ENCODE data around the gene MTARC1.

The MTARC1 gene

DNA sequence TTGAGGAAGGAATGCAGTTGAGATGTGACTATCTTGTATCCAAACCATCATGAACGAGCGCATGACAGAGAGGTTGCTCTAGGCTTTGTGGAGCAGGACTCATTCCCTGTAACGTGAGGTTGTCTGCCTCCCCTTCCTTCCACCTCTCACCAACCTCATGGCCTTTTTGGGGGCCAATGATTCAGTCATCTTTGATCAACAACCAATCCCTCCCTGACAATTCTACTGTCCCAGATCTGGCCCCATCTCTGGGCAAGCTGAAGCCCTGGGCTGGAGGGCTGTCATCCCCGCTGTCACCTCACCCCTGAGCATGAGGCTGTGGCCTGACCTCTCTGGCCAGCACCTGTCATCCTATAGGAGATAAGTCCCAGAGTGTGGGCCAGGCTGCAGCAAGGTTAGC lies 19.7 kb downstream of the MTARC1 start:
- DNase-seq (ENCODE audit: low read depth), result no peak

DNA sequence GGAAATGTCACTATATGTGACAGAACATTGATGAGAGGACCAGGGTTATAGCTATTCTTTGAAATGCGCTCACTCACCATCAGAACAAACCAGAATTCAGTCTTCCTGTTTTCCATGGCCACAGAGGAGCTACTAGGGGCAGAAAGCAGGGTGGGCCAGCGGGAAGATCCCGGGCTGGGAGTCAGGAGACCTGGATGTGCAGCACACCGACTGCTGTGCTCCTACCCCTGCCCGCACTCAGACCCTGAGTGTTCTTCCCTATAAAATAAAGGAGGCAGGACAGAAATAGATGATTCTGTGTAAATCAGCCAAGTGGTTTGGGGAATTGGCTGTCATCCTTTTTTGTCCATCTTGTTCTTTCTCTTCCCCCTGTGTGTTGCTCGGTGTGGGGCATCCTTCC lies 21.0 kb downstream of the MTARC1 start:
- no peak for DNase-seq (ENCODE audit: low read depth)

- no peak for DNase-seq (ENCODE audit: low read depth)
Observed at GRCh38 chr1:220808345-220809186, 21.9 kb downstream of the MTARC1 start.

GRCh38 chr1:220809187-220809550 lies 22.5 kb downstream of the MTARC1 start:
- no peak for DNase-seq (ENCODE audit: low read depth)

DNA sequence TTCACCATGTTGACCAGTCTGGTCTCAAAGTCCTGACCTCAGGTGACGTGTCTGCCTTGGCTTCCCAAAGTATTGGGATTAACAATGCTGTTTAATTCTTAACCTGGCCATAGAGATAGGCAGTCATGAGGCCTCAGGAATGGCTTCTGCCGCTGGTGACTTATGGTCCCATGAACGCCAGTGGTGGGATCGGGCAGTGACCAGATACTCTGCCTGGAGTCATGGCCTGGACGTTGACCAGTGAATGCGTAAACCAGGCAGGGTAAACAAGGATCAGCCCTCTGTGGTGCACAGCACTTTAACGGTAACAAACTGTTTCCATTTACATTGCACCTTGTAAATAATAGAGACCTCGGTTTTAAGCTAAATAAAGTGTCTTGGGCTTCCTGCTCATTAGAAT lies 23.0 kb downstream of the MTARC1 start:
- DNase-seq (ENCODE audit: low read depth), result no peak

DNA sequence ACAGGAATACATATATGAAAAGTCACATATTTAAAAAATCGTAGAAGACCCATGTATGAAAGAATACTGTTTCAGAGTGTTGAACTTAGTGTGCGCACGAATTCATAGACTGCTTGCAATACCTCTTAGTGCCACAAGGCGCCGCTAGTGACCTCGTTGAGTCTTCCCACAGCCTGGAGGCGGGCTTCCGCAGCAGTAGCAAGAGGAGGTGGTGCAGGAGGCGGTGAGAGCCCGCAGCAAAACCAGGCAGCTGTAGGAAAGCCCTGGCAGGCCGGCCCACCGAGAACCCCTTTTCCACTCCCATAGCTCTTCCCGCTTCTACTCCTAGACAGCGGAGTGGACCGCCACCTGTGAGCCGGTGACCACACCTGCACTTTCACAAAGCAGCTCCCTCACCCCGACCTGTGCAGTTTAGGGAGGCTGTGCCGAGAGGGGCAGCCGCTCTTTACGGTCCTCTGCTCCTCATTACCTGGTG lies 23.5 kb downstream of the MTARC1 start:
- DNase-seq (ENCODE audit: low read depth), result peak; percentile 39

- DNase-seq (ENCODE audit: low read depth), result no peak
Observed at GRCh38 chr1:220810963-220811362, 24.2 kb downstream of the MTARC1 start.

- DNase-seq (ENCODE audit: low read depth), result no peak
Observed at GRCh38 chr1:220811695-220812094, 25.0 kb downstream of the MTARC1 start.

DNA sequence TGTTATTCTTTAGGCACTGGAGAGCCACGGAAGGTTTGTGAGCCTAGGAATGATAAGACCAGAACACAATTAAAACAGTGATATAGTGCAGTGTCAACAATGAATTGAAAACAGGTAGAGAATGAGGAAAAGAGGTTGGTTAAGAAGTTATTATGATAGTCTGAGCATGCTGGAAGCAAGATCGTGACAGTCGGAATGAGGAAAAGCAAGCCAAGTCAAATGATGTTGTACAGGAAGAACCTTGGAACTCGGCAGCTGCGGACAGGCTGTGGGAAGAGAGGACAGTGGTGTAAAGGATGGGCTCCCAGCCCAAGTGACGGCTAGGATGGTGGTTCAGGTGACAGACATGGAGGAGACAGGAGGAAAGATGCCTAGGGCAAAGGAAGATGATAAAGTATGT lies 25.6 kb downstream of the MTARC1 start:
- DNase-seq (ENCODE audit: low read depth), result no peak

DNA sequence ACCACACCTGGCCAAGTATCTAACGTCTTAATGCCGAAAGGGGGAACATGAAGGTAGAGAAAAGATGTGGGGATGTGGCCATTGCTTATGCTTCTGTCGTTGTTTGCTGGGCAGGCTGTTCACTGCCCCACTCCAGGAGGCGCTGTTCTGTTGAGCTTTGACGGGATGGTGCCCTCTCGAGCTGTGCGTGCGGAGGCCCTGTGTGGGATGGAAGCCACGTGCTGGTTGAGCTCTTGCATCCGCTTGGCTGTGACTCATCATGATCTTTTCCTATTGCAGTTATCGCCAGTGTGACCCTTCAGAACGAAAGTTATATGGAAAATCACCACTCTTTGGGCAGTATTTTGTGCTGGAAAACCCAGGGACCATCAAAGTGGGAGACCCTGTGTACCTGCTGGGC lies 26.3 kb downstream of the MTARC1 start:
- no peak for DNase-seq (ENCODE audit: low read depth)

- DNase-seq (ENCODE audit: low read depth), result no peak
Observed at GRCh38 chr1:220815409-220815808, 28.7 kb downstream of the MTARC1 start.

DNA sequence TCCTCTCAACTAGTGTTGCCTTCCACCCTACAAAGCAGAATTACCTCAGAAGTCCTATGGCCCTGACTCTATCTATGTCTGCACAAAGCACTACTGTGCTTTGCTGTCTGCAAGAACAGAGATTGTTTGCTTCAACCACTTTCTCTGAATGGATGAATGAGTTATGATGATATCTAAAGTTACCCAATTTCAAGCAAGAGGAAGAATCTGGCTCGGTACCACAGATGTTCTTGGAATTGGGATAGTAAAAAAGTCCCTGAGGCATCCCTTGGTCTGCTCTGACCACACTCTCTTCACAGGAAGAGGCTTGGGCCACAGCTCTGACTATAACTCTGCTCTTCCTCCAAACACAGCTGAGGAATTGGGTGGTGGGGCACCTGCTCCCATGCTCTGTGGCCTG lies 31.2 kb downstream of the MTARC1 start:
- DNase-seq (ENCODE audit: low read depth), result no peak

GRCh38 chr1:220818421-220819173 lies 31.9 kb downstream of the MTARC1 start:
- DNase-seq (ENCODE audit: low read depth), result no peak

DNA sequence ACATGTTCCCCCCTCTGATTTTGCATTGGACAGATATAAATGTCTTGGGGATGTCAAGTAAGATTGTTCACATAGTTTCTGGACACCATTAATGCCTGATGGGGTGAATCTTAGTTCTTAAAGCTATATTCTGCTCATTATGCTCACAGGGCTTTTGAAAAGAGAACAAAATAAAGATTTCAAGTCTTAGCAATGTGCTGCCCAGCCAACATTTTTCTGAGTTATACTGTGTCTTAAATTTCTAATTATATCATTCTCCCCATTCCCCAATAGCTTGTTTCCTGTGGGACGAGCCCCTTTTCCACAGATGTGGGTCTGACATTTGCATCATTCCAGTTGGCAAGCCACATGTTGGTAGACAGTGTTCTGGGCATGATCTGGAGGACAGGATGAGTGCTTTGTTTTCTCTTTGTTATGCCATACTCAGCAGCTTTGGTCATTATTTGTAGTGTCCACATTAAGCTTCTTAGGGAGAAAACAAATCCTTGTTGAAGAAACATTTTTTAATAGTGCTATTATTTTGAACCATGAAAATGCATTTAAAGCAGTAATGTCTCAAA lies 32.8 kb downstream of the MTARC1 start:
- no peak for DNase-seq (ENCODE audit: low read depth)

DNA sequence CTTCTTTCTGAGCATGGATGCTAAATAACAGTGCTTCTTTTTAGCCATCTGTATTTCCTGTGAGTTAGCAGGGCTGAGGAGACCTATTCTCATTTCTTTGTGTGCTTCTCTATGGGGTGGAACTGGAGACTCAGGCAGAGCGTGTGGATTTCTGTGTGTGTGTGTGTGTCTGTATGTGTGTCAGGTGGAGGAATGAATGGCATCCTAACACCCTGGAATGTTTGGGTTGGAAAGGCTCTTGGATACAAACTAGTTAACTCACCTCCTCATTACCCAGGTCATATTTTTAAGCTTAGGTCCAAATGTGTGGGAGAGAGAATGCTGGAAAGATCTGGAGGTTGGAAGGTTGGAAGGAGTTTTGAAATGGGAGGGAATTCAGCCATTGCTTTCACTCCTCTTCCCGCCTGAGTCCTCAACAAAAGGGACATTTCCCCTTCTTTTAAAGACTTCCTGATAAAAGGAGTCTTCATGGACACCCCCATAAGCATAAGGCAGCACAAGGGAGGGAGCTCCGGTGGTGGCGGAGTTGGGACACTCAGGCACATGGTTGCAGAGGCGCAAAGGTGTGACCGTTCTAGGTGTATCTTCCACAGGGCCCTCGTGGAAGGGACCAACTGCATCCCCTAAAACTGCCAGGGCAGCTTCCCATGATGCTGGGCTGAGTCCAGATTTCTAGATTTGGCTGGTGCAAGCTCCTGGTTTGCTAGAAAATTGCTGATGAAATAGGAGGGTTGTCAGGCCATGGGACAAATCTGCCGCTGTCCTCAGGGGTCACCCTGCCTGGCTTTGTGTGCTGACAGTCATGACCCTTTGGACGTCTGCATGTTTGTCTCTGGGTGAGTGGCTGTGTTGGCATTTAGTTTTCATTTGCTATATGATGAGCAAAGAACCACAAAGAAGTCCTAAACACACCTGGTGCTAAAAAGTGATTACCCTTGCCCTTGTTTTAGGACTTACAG lies 37.6 kb downstream of the MTARC1 start:
- DNase-seq (ENCODE audit: low read depth), result no peak

DNA sequence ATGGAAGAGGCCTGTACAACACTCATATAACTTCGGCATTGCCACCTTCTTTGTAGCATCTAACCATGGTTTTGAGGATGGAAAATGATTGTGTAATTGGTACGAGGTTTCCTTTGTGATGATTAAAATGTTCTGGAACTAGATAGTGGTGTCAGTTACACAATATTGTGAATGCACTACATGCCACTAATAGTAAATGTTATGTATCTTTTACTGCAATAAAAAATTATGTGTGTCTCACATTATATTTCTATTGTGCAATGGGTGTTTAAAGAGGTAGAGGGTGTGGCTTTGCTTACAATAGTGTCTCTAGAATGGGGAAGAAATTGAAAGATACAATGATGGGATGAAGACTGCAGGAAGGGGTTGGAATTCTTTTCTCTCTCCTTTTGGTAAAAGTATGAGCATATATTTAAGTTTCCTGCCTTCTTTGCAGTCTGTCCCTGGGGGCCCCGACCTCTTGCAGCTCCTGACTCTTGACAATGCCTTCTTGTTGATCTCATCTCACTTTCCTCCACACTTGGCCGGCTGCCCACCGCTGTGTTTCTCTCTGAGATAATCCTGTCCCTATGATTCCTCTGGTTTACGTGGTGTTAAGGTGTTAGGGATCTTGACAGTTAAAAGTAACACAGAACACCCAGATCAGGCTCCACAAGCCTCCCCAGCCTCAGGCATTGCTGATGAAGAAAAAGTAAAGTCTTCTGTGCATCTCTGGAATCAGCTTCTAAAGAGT lies 39.3 kb downstream of the MTARC1 start:
- no peak for DNase-seq (ENCODE audit: low read depth)

DNA sequence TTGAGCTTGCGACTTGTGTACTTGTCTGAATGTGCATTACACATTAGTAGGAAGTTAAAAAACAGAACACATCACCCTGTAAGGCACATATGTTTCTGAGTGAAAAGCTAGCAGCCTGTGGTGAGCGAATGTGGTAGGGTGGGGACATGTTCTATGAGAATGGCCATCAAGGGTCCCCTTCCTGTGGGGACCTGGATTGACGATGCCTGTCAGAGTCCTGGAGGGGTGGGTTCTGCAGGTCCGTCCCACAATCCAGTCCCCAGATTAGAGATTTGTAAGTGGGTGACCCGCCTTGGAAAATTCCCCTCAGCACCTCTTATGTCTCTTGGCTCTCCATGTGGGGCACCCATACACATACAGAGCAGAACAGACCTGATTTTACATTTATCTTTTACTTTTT lies 40.0 kb downstream of the MTARC1 start:
- DNase-seq (ENCODE audit: low read depth), result no peak

DNA sequence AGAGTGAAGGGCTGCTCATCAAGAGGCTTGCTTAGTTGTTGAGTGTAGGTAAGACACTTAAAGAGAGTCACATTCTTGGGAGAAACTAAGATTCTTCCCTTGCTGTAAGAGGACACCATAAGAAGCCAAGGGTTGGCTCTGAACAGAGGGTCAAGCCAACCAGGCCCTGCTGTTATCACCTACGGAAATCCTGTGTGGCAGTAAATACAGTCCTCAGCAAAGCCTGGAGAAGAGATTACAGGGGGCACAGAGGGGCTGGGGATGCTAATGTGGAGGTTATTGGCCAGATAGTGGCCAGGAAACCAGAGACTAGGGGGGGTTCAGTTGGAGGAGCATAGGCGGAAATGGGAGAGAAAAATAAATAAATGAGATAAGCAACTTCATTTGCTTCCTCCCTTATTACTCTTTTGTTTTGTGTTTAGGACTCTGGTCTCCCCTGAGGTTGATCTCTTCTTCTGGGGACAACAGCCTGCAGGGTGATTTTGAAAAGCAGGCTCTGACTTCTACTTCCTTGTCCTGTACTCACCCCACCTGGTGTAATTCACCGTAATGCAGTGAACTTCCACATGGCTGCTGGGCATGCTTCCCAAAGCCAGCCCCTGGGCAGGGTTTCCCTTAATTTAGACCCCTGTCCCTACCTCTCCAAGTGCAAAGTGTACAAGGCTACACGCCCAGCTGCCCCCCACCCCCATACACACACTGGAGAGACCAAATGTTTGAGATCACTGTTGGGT lies 40.9 kb downstream of the MTARC1 start:
- no peak for DNase-seq (ENCODE audit: low read depth)

DNA sequence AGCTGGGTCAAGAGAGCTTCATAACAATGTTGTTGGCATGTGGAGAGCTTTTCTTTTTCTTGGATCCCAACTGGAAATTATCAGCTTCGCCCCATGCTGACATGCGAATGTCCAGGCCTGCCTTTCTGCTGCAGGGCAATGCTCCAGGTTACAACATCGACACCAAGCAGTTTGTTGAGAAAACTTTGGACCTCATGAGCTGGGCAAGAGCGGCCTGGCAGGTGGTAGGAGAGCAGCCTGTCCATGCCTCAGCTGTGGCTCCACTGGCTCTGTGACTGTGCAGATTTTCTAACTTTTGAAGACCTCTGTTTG lies 41.4 kb downstream of the MTARC1 start:
- no peak for DNase-seq (ENCODE audit: low read depth)

- no peak for DNase-seq (ENCODE audit: low read depth)
Observed at GRCh38 chr1:220828950-220829586, 42.4 kb downstream of the MTARC1 start.

Data from activated T-helper 1 cell treated with Interleukin-2 at 50 U/mL for 16 hours (primary cell).